ENCODE measurements around the gene FOCAD. TPM values are rescaled to one million over a fixed set of nuclear protein-coding genes. Genes with fewer than 3 reads are reported as not detected.

FOCAD gene
- total and polyA plus RNA-seq, 2 donors (not counting 1 experiment from before 2014, with no cell fraction given), result 4.0 to 10.1 TPM

DNA sequence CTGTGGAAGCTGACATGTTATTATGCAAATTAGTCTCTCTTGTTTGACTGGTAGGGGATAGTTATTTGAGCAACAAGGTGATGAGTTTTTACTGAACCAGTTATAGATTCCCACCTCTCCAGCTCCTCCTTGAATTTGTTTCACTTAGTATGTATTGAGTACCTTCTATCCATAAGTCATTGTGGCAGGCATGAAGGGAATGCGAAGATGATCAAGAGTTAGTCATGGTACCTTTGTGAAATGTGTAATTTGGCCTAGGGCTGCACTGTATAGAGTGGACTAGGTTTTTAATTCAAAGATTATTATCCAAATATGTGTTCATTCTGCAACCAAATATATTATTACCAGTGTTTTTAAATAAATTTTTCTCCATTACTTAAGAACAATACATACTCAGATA, 237.3 kb downstream of the FOCAD start:
- no peaks in the 10 kb centered on the region for H3K36me3 ChIP-seq (replicated peaks in 1 of 2; ENCODE audit: control extremely low read depth in 1 of 2, control insufficient read depth in 1 of 2, extremely low read depth in 1 of 2, insufficient read depth in 2 of 2, low read length in 1 of 2)
- no peaks in the 10 kb centered on the region for H3K79me2 ChIP-seq (ENCODE audit: control insufficient read depth, insufficient read depth, low read length)
- DNase-seq, result no peak
- H3K27ac Mint-ChIP-seq, result no peak overlapping the region
- H3K27me3 Mint-ChIP-seq, result no peaks in the 10 kb centered on the region
- no peaks in the 10 kb centered on the region for H3K9me3 Mint-ChIP-seq (ENCODE audit: insufficient read depth)
- no peaks in the 10 kb centered on the region for H3K9me3 ChIP-seq (ENCODE audit: control extremely low read depth in 1 of 3, control insufficient read depth in 2 of 3, insufficient read depth in 1 of 3, low read length in 2 of 3)
- intact Hi-C loops (cut with micrococcal nuclease), result no loop called here
- TF ChIP-seq, protein P1, sequence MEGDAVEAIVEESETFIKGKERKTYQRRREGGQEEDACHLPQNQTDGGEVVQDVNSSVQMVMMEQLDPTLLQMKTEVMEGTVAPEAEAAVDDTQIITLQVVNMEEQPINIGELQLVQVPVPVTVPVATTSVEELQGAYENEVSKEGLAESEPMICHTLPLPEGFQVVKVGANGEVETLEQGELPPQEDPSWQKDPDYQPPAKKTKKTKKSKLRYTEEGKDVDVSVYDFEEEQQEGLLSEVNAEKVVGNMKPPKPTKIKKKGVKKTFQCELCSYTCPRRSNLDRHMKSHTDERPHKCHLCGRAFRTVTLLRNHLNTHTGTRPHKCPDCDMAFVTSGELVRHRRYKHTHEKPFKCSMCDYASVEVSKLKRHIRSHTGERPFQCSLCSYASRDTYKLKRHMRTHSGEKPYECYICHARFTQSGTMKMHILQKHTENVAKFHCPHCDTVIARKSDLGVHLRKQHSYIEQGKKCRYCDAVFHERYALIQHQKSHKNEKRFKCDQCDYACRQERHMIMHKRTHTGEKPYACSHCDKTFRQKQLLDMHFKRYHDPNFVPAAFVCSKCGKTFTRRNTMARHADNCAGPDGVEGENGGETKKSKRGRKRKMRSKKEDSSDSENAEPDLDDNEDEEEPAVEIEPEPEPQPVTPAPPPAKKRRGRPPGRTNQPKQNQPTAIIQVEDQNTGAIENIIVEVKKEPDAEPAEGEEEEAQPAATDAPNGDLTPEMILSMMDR (IDR thresholded peaks at IDR 0.05), result no peak
- no peak for TF ChIP-seq EZH2 (IDR thresholded peaks at IDR 0.05; ENCODE audit: borderline replicate concordance, insufficient read depth, low read depth, low read length, poor library complexity, severe bottlenecking)
- H3K4me2 ChIP-seq (replicated peaks; ENCODE audit: low read depth, low read length, poor library complexity, severe bottlenecking), result no peak overlapping the region
- H3K9ac ChIP-seq (ENCODE audit: low read length), result no peak overlapping the region
- H2AFZ ChIP-seq (ENCODE audit: insufficient read depth, low read depth, low read length, poor library complexity, severe bottlenecking), result no peak overlapping the region
- ATAC-seq (ENCODE audit: low read depth), result no peak
- CTCF ChIA-PET, result no interaction called here
- H3K27ac ChIP-seq (ENCODE audit: low read length in 2 of 2), result no peak overlapping the region
- POLR2A ChIA-PET, result no interaction called here
- WGBS (ENCODE audit: insufficient coverage), result no CpG with 5 or more reads among the region's 1 CpG
- H3K4me1 ChIP-seq (ENCODE audit: control insufficient read depth in 2 of 2, insufficient read depth in 2 of 2, low read length in 2 of 2), result no peaks in the 10 kb centered on the region
- no peaks in the 10 kb centered on the region for H3K4me1 Mint-ChIP-seq
- no peak overlapping the region for H3K4me3 ChIP-seq (ENCODE audit: control extremely low read depth in 1 of 5, extremely low read depth in 1 of 5, insufficient read depth in 1 of 5, low read depth in 2 of 5, low read length in 4 of 5)
- no peaks in the 10 kb centered on the region for H3K27me3 ChIP-seq (replicated peaks in 1 of 4; ENCODE audit: control extremely low read depth in 1 of 4, control insufficient read depth in 3 of 4, insufficient read depth in 4 of 4, low read length in 3 of 4)
- H3K4me3 Mint-ChIP-seq, result no peak overlapping the region
- no peaks in the 10 kb centered on the region for H4K20me1 ChIP-seq (ENCODE audit: control insufficient read depth, insufficient read depth, low read length, poor library complexity, severe bottlenecking)

DNA sequence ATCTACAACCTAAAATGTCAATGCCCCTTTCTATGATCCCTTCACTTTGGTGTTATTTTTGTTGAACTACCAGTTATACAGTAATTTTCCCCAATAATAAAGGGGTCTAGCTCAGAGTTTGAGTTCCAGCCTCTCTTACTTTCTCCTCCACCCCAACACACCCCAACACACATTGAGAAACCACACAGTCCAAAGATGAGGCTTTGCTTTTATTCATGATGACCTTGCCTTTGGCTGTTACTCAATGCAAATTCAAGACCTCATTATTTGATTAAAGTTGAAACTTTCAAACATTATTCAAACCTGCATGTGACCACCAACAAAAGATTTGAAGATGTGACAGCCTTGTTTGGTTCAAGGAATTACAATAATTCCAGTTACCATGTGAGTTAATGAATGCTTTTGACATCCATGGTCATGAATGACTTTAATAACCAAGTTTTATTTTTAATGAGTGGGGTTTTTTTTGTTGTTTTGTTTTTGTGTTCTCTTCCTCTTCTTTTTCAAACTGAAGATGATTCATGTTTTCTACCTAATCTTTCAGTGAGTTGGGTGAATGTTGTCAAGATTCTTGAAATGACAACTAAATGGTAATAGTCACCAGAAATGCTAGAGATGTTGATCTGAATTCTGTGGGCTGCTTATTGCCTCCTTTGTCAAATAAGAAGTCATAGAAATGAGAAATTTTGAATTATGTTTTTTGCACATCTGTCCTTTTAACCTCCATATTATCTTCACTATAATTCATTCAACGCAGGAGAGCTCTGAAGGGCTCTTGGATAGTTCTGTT, 241.4 kb downstream of the FOCAD start:
- Histone ChIP-seq H3K36me3 (replicated peaks in 1 of 2; ENCODE audit: control extremely low read depth in 1 of 2, control insufficient read depth in 1 of 2, extremely low read depth in 1 of 2, insufficient read depth in 2 of 2, low read length in 1 of 2) (no peaks in the 10 kb centered on the region), H3K9ac (ENCODE audit: low read length) (no peak overlapping the region), H2AFZ (ENCODE audit: insufficient read depth, low read depth, low read length, poor library complexity, severe bottlenecking) (no peak overlapping the region), H3K27me3 (replicated peaks in 1 of 4; ENCODE audit: control extremely low read depth in 1 of 4, control insufficient read depth in 3 of 4, insufficient read depth in 4 of 4, low read length in 3 of 4) (no peaks in the 10 kb centered on the region), H3K4me2 (replicated peaks; ENCODE audit: low read depth, low read length, poor library complexity, severe bottlenecking) (no peak overlapping the region), H3K4me3 (ENCODE audit: control extremely low read depth in 1 of 5, extremely low read depth in 1 of 5, insufficient read depth in 1 of 5, low read depth in 2 of 5, low read length in 4 of 5) (no peak overlapping the region), H3K4me1 (ENCODE audit: control insufficient read depth in 2 of 2, insufficient read depth in 2 of 2, low read length in 2 of 2) (no peaks in the 10 kb centered on the region), H3K79me2 (ENCODE audit: control insufficient read depth, insufficient read depth, low read length) (no peaks in the 10 kb centered on the region), H3K27ac (ENCODE audit: low read length in 2 of 2) (no peak overlapping the region), H4K20me1 (ENCODE audit: control insufficient read depth, insufficient read depth, low read length, poor library complexity, severe bottlenecking) (no peaks in the 10 kb centered on the region), H3K9me3 (ENCODE audit: control extremely low read depth in 1 of 3, control insufficient read depth in 2 of 3, insufficient read depth in 1 of 3, low read length in 2 of 3) (no peaks in the 10 kb centered on the region)
- Mint-ChIP-seq H3K27me3 (no peaks in the 10 kb centered on the region), H3K27ac (no peak overlapping the region), H3K4me1 (no peaks in the 10 kb centered on the region), H3K9me3 (ENCODE audit: insufficient read depth) (no peaks in the 10 kb centered on the region), H3K4me3 (no peak overlapping the region)
- ATAC-seq (ENCODE audit: low read depth) (no peak), DNase-seq (no peak)
- intact Hi-C loops (cut with micrococcal nuclease), result no loop called here
- TF ChIP-seq EZH2 (IDR thresholded peaks at IDR 0.05; ENCODE audit: borderline replicate concordance, insufficient read depth, low read depth, low read length, poor library complexity, severe bottlenecking), result no peak
- TF ChIP-seq, protein P1 (IDR thresholded peaks at IDR 0.05), result no peak
- ChIA-PET CTCF (interaction anchor here (1.3 kb wide), 1 partner anchor 19 kb away, joined by 3 read pairs; no protein-coding TSS in a partner anchor), POLR2A (no interaction called here)
- WGBS (ENCODE audit: insufficient coverage), result no CpG with 5 or more reads among the region's 1 CpG
